ENCODE data around the gene ACSL4.

GRCh38 chrX:109643687-109644086, 89.4 kb downstream of the ACSL4 start:
- TF ChIP-seq ZNF8 (CRISPR knock-in tag; IDR thresholded peaks at IDR 0.05) (no peak), ISL1 (CRISPR knock-in tag; IDR thresholded peaks at IDR 0.05) (no peak), ZNF70 (CRISPR knock-in tag; IDR thresholded peaks at IDR 0.05) (no peak), ZFP3 (CRISPR knock-in tag; IDR thresholded peaks at IDR 0.05) (no peak), CSDC2 (CRISPR knock-in tag; IDR thresholded peaks at IDR 0.05) (no peak), TOX (CRISPR knock-in tag; IDR thresholded peaks at IDR 0.05; ENCODE audit: borderline replicate concordance) (no peak), GLIS3 (CRISPR knock-in tag; IDR thresholded peaks at IDR 0.05) (no peak), TCF4 (CRISPR knock-in tag; IDR thresholded peaks at IDR 0.05; ENCODE audit: borderline replicate concordance) (no peak), ZC3H10 (CRISPR knock-in tag; IDR thresholded peaks at IDR 0.05) (no peak)
- TF ChIP-seq, protein P1, sequence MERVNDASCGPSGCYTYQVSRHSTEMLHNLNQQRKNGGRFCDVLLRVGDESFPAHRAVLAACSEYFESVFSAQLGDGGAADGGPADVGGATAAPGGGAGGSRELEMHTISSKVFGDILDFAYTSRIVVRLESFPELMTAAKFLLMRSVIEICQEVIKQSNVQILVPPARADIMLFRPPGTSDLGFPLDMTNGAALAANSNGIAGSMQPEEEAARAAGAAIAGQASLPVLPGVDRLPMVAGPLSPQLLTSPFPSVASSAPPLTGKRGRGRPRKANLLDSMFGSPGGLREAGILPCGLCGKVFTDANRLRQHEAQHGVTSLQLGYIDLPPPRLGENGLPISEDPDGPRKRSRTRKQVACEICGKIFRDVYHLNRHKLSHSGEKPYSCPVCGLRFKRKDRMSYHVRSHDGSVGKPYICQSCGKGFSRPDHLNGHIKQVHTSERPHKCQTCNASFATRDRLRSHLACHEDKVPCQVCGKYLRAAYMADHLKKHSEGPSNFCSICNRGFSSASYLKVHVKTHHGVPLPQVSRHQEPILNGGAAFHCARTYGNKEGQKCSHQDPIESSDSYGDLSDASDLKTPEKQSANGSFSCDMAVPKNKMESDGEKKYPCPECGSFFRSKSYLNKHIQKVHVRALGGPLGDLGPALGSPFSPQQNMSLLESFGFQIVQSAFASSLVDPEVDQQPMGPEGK (CRISPR knock-in tag; IDR thresholded peaks at IDR 0.05; ENCODE audit: borderline replicate concordance): no peak

Measured in SK-N-SH treated with all-trans-retinoic acid at 6 μM for 48 hours (cell line).